ENCODE results near the gene RAET1L. TPM values are rescaled to one million over a fixed set of nuclear protein-coding genes. Genes with fewer than 3 reads are reported as not detected.
A peak's percentile ranks its signal among the peaks of the same experiment; 100 is the strongest.
"Not testable (repeated sequence)": the region's sequence is repeated elsewhere in the genome, so short reads cannot be mapped to it uniquely, and the experiment has no call there.

RAET1L gene
- total RNA-seq, 1 experiment from 2014 or later, result 1.3 TPM

DNA sequence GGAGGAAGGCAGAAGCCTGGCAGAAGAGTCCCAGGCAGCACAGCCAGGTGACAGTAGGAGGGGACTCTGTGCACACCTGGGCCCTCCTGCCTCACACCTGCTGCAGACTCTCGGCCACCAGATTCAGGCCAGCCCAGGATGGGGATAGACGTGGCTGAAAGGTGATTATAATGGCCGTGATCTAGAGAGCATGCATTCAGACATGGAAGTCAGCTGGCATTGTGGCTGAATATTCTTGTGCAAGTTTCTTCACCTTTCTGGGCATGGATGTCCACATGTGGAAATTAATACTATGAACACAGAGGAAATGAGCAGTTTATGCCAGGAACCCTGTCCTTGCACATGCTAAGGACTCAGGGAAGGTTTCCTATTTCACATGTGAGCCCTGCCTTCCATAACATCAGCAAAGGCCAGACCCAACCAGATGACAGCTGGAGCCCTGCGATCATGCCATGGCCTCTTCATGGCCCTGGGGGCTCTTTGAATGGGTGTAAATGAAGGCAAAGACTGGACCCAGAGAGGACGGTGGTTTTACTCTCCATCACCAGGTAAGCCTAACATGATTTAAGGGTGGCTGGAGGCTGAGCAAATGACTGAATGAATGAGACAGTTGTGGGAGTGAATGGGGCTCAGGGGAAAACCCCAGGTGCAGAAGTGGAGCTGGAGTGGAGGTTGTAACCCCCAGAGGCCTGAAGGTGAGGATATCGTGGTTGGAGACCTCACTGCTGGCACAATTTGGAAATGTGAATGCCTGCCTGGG is 2.7 kb upstream of the RAET1L start:
- Mint-ChIP-seq H3K36me3 (ENCODE audit: insufficient read depth, unreplicated experiment) (peaks cover 6% of the 10 kb centered on the region), H3K4me3 (ENCODE audit: low read depth, unreplicated experiment) (no peak overlapping the region), H3K4me1 (ENCODE audit: low read depth, unreplicated experiment) (peaks cover 8% of the 10 kb centered on the region), H3K27me3 (ENCODE audit: unreplicated experiment) (peaks cover 56% of the 10 kb centered on the region), H3K9me3 (ENCODE audit: low read depth, unreplicated experiment) (no peaks in the 10 kb centered on the region), H3K27ac (ENCODE audit: unreplicated experiment) (no peak overlapping the region)
- no TSS peak for BruUV-seq (replicated peaks)
- intact Hi-C loops (cut with micrococcal nuclease; ENCODE audit: unreplicated experiment), result no loop called here
- CTCF ChIA-PET, result interaction anchor here (0.6 kb wide), 1 partner anchor 1300 kb away, joined by 3 read pairs; no protein-coding TSS in a partner anchor
- TF ChIP-seq, protein P1, sequence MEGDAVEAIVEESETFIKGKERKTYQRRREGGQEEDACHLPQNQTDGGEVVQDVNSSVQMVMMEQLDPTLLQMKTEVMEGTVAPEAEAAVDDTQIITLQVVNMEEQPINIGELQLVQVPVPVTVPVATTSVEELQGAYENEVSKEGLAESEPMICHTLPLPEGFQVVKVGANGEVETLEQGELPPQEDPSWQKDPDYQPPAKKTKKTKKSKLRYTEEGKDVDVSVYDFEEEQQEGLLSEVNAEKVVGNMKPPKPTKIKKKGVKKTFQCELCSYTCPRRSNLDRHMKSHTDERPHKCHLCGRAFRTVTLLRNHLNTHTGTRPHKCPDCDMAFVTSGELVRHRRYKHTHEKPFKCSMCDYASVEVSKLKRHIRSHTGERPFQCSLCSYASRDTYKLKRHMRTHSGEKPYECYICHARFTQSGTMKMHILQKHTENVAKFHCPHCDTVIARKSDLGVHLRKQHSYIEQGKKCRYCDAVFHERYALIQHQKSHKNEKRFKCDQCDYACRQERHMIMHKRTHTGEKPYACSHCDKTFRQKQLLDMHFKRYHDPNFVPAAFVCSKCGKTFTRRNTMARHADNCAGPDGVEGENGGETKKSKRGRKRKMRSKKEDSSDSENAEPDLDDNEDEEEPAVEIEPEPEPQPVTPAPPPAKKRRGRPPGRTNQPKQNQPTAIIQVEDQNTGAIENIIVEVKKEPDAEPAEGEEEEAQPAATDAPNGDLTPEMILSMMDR (IDR thresholded peaks at IDR 0.05; ENCODE audit: unreplicated experiment), result no peak
- no peak for DNase-seq

DNA sequence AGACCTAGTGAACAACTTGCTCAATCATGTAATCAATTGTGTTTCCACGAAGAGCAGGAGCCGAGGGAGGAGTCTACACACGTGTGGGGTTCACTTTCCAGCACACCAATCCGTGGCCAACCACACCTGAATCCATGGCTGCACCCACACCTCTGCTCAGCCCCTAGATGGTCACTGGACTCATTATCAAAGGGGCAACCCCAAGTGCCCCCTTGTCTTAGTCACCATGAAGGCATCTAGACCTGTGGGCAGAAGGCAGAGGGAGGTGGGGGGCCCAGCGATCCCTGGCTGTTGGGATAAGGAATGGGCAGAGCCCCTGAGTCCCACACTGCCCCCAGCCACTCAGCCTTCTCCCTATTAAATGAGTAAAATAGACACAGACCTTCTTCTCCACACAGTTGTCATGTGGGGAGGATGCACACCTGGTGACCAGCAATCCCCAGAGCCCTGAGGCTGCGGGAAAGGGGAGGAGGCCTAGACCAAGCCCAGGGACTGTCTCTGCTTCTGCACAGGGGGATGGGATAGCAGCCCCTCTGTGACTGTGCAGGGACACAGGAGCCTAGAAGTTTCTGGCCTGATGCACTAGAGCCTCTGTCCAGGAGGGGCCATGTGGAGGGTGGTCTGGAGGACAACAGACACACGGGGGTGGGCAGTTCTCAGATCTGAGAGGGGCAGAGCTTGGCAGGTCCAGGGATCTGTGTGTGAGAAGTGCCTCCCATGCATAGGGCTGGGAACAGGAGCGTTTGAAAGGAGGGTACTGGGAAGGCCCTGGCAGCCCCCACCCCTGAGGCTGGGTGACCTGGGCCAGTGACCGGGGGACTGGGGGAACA is 1.9 kb upstream of the RAET1L start:
- peaks cover 48% of the 10 kb centered on the region for H3K27me3 Mint-ChIP-seq (ENCODE audit: unreplicated experiment)

DNA sequence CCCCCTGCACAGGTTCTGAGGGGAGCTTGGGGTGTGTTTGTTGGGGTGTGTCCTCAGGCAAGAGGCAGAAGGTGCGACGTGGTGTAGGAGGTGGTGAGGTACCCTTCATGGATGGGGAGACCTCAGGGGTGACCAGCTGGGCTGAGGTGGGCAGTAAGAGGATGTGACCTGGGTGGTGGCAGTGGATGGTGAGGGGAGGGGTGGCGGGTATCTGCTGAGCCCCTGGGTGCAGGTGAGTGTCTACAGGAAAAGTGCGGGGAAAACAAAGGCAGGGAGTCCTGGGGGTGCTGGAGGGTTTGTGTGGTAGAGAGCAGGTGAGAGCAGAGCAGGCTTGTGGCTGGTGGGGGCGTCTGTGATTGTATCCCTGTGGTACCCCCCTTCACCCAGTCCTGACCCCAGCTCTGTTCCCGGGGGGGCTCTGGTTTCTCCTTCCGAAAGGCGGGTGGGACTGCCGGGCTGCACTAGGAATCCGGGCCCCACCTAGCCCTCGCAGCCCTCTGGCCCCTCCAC is 631 bp downstream of the RAET1L start:
- Mint-ChIP-seq H3K36me3 (ENCODE audit: insufficient read depth, unreplicated experiment) (peaks cover 6% of the 10 kb centered on the region), H3K4me1 (ENCODE audit: low read depth, unreplicated experiment) (peaks cover 8% of the 10 kb centered on the region), H3K9me3 (ENCODE audit: low read depth, unreplicated experiment) (no peaks in the 10 kb centered on the region), H3K27me3 (ENCODE audit: unreplicated experiment) (peaks cover 30% of the 10 kb centered on the region), H3K27ac (ENCODE audit: unreplicated experiment) (no peak overlapping the region), H3K4me3 (ENCODE audit: low read depth, unreplicated experiment) (peak overlapping the region; percentile 67)
- intact Hi-C loops (cut with micrococcal nuclease; ENCODE audit: unreplicated experiment), result no loop called here
- CTCF ChIA-PET, result interaction anchor here (1.5 kb wide), 1 partner anchor 8 kb away, joined by 5 read pairs; no protein-coding TSS in a partner anchor
- DNase-seq, result no peak
- TF ChIP-seq, protein P1 (IDR thresholded peaks at IDR 0.05; ENCODE audit: unreplicated experiment), result no peak
- BruUV-seq (replicated peaks), result no TSS peak

More for the DNA sequence above, 1.9 kb upstream of the RAET1L start:
- no peak overlapping the region for H3K4me3 Mint-ChIP-seq (ENCODE audit: low read depth, unreplicated experiment)
- H3K4me1 Mint-ChIP-seq (ENCODE audit: low read depth, unreplicated experiment), result peaks cover 8% of the 10 kb centered on the region
- peaks cover 6% of the 10 kb centered on the region for H3K36me3 Mint-ChIP-seq (ENCODE audit: insufficient read depth, unreplicated experiment)
- H3K27ac Mint-ChIP-seq (ENCODE audit: unreplicated experiment), result no peak overlapping the region
- CTCF ChIA-PET, result interaction anchor here (0.6 kb wide), 1 partner anchor 1301 kb away, joined by 3 read pairs; no protein-coding TSS in a partner anchor
- BruUV-seq (replicated peaks), result no TSS peak
- TF ChIP-seq, protein P1 (IDR thresholded peaks at IDR 0.05; ENCODE audit: unreplicated experiment), result no peak
- intact Hi-C loops (cut with micrococcal nuclease; ENCODE audit: unreplicated experiment), result no loop called here
- DNase-seq, result no peak
- no peaks in the 10 kb centered on the region for H3K9me3 Mint-ChIP-seq (ENCODE audit: low read depth, unreplicated experiment)

DNA sequence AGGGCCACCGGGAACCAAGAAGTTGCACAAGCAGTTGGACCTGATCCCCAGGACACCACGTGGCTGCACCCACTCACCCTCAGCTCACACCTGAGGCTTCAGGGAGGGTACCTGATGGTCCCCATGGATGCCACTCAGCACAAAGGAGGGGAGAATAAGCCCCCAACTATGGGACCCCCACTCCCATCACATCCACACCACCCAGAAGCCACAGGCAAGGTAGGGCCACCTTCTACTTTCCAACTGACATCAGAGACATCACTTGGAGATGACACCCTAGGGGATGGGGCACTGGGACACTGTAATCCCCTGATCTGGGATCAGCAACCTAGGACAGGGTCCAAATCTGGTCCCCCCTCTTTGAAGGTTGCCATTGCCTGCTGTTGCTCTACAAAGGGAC is 1.3 kb downstream of the RAET1L start:
- DNase-seq; H3K4me1 Mint-ChIP-seq (ENCODE audit: low read depth, unreplicated experiment); H3K36me3 Mint-ChIP-seq (ENCODE audit: insufficient read depth, unreplicated experiment); CTCF ChIA-PET; H3K27ac Mint-ChIP-seq (ENCODE audit: unreplicated experiment); H3K9me3 Mint-ChIP-seq (ENCODE audit: low read depth, unreplicated experiment); H3K4me3 Mint-ChIP-seq (ENCODE audit: low read depth, unreplicated experiment); intact Hi-C loops (cut with micrococcal nuclease; ENCODE audit: unreplicated experiment); BruUV-seq (replicated peaks): not testable (repeated sequence)
- peaks cover 23% of the 10 kb centered on the region for H3K27me3 Mint-ChIP-seq (ENCODE audit: unreplicated experiment)

DNA sequence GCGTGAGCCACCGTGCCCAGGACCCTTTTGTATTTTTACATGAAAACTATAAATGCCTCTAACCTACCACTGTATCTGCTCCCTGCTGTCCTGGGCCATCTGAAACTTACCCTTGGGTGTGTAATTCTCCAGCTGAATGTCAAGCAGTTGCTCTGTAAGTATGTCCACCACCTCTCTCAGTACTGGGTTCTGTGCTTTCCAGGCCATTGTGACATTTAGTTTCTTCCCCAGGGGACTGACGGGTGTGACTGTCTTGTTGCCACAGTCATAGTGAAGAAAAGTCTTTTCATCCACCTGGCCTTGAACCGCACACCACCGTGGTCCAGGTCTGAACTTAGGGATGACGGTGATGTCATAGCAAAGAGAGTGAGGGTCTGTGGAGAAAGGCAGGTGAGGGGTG is 3.5 kb downstream of the RAET1L start:
- H3K9me3 Mint-ChIP-seq (ENCODE audit: low read depth, unreplicated experiment); H3K4me3 Mint-ChIP-seq (ENCODE audit: low read depth, unreplicated experiment); H3K27me3 Mint-ChIP-seq (ENCODE audit: unreplicated experiment); BruUV-seq (replicated peaks); intact Hi-C loops (cut with micrococcal nuclease; ENCODE audit: unreplicated experiment); H3K36me3 Mint-ChIP-seq (ENCODE audit: insufficient read depth, unreplicated experiment); CTCF ChIA-PET; DNase-seq; H3K27ac Mint-ChIP-seq (ENCODE audit: unreplicated experiment): not testable (repeated sequence)
- peaks cover 11% of the 10 kb centered on the region for H3K4me1 Mint-ChIP-seq (ENCODE audit: low read depth, unreplicated experiment)

Data from Calu3 (cell line).